PFSK-1 (cell line): ENCODE results near the gene GPR21.

Source experiments
- FOXP2 ChIP-seq: optimal IDR thresholded peaks from 2 replicates; pipeline ENCODE3; 2011; ENCODE audit warnings: borderline replicate concordance, control low read depth, inconsistent platforms; ENCODE audit not compliant: insufficient read depth; ENCODE audit errors: extremely low read length, extremely low read depth
- POLR2AphosphoS5 ChIP-seq: IDR thresholded peaks from 2 replicates; pipeline ENCODE4 v1.6.1; 2012; ENCODE audit warnings: low read depth, mild to moderate bottlenecking, control low read depth, low read length, moderate library complexity
- SIN3A ChIP-seq: IDR thresholded peaks from 2 replicates; pipeline ENCODE4 v1.6.1; 2012; ENCODE audit warnings: mild to moderate bottlenecking, low read length, moderate library complexity, borderline replicate concordance; ENCODE audit not compliant: insufficient read depth
- TF ChIP-seq, protein P1 (sequence below), 2 experiments: IDR thresholded peaks; 2 replicates each; pipeline versions ENCODE4 v1.6.1 to v1.8.0; 2011 to 2012; ENCODE audit warnings: low read depth in 2 of 2, low read length in 2 of 2, control low read depth in 1 of 2, inconsistent platforms in 1 of 2, mild to moderate bottlenecking in 1 of 2, moderate library complexity in 1 of 2; ENCODE audit not compliant: insufficient read depth in 1 of 2

GRCh38 chr9:123072407-123072995 lies 39.0 kb downstream of the GPR21 start:
- TF ChIP-seq, protein P1, sequence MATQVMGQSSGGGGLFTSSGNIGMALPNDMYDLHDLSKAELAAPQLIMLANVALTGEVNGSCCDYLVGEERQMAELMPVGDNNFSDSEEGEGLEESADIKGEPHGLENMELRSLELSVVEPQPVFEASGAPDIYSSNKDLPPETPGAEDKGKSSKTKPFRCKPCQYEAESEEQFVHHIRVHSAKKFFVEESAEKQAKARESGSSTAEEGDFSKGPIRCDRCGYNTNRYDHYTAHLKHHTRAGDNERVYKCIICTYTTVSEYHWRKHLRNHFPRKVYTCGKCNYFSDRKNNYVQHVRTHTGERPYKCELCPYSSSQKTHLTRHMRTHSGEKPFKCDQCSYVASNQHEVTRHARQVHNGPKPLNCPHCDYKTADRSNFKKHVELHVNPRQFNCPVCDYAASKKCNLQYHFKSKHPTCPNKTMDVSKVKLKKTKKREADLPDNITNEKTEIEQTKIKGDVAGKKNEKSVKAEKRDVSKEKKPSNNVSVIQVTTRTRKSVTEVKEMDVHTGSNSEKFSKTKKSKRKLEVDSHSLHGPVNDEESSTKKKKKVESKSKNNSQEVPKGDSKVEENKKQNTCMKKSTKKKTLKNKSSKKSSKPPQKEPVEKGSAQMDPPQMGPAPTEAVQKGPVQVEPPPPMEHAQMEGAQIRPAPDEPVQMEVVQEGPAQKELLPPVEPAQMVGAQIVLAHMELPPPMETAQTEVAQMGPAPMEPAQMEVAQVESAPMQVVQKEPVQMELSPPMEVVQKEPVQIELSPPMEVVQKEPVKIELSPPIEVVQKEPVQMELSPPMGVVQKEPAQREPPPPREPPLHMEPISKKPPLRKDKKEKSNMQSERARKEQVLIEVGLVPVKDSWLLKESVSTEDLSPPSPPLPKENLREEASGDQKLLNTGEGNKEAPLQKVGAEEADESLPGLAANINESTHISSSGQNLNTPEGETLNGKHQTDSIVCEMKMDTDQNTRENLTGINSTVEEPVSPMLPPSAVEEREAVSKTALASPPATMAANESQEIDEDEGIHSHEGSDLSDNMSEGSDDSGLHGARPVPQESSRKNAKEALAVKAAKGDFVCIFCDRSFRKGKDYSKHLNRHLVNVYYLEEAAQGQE (IDR thresholded peaks at IDR 0.05; ENCODE audit: insufficient read depth in 1 of 2, low read depth in 2 of 2, low read length in 2 of 2): no peak
- TF ChIP-seq POLR2AphosphoS5 (no peak), SIN3A (no peak), FOXP2 (no peak)
